ENCODE results near the gene ARID1B. TPM values are rescaled to one million over a fixed set of nuclear protein-coding genes. Genes with fewer than 3 reads are reported as not detected.

The ARID1B gene
- total RNA-seq, 4 donors from 2014 or later: 70.5 to 135 (median 78.2) TPM

- ATAC-seq (ENCODE audit: low FRiP score): no peak
Observed at GRCh38 chr6:157198425-157199279, 421.5 kb downstream of the ARID1B start.

GRCh38 chr6:157200117-157200516 lies 422.9 kb downstream of the ARID1B start:
- DNase-seq (ENCODE audit: low spot score) (no peak), ATAC-seq (ENCODE audit: low FRiP score) (no peak)
- TF ChIP-seq CTCF (IDR thresholded peaks at IDR 0.05): no peak

More at GRCh38 chr6:157198425-157199279, 421.5 kb downstream of the ARID1B start:
- no peak for DNase-seq (ENCODE audit: low spot score)
- TF ChIP-seq CTCF (IDR thresholded peaks at IDR 0.05): no peak

- DNase-seq (ENCODE audit: low spot score): no peak
- TF ChIP-seq CTCF (IDR thresholded peaks at IDR 0.05): no peak
- ATAC-seq (ENCODE audit: low FRiP score): no peak
Observed at GRCh38 chr6:157200611-157201010, 423.4 kb downstream of the ARID1B start.

- DNase-seq (ENCODE audit: low spot score): no peak
- ATAC-seq (ENCODE audit: low FRiP score): no peak
- TF ChIP-seq CTCF (IDR thresholded peaks at IDR 0.05): no peak
Observed at GRCh38 chr6:157201083-157201482, 423.9 kb downstream of the ARID1B start.

GRCh38 chr6:157203312-157203744 lies 426.1 kb downstream of the ARID1B start:
- ATAC-seq (ENCODE audit: low FRiP score) (no peak), DNase-seq (ENCODE audit: low spot score) (no peak)
- no peak for TF ChIP-seq CTCF (IDR thresholded peaks at IDR 0.05)

- TF ChIP-seq CTCF (IDR thresholded peaks at IDR 0.05): no peak
- ATAC-seq (ENCODE audit: low FRiP score) (no peak), DNase-seq (ENCODE audit: low spot score) (no peak)
Observed at GRCh38 chr6:157203764-157204163, 426.6 kb downstream of the ARID1B start.
